H1 (cell line): ENCODE results near the gene QSOX2. TPM values are rescaled to one million over a fixed set of nuclear protein-coding genes. Genes with fewer than 3 reads are reported as not detected.

Experiments used
- CREB1 ChIP-seq: IDR thresholded peaks from 2 replicates; pipeline ENCODE4 v1.6.1; 2012; ENCODE audit warnings: inconsistent platforms
- FOSL1 ChIP-seq: IDR thresholded peaks from 2 replicates; pipeline ENCODE4 v1.6.1; 2011; ENCODE audit warnings: mild to moderate bottlenecking, low read depth, low read length, moderate library complexity; ENCODE audit not compliant: insufficient read depth
- NRF1 ChIP-seq: IDR thresholded peaks from 2 replicates; pipeline ENCODE4 v1.6.1; 2011; ENCODE audit warnings: mild to moderate bottlenecking, low read depth, low read length, improper control_type of control experiment
- RAD21 ChIP-seq, 2 experiments: IDR thresholded peaks in 1 of 2; conservative IDR thresholded peaks in 1 of 2; 2 replicates each; pipeline ENCODE4 v1.6.1; 2011; ENCODE audit warnings: low read depth in 2 of 2, low read length in 2 of 2, improper control_type of control experiment in 1 of 2, inconsistent platforms in 1 of 2, mild to moderate bottlenecking in 1 of 2, moderate library complexity in 1 of 2
- SRF ChIP-seq: IDR thresholded peaks from 2 replicates; pipeline ENCODE4 v1.6.1; 2011; ENCODE audit warnings: mild to moderate bottlenecking, low read depth, low read length, moderate library complexity
- polyA plus RNA-seq, 7 experiments: library from polyadenylated mRNA; depleted of rRNA in 3 of 7; stranded (reverse) in 5 of 7; unstranded in 2 of 7; fragments of >200 nt in 5 of 7; fragments of 200-250 nt in 2 of 7; gene quantifications; 1 replicate in 5 of 7; 2 replicates in 1 of 7; 4 replicates in 1 of 7; pipeline versions ENCODE4 v1.2.1 to v1.2.3, GENCODE V29; 2011 to 2013; ENCODE audit warnings: missing spikeins in 2 of 7, mixed read lengths in 2 of 7
- total RNA-seq: library from RNA; stranded (reverse); fragmentation: NEBNext Ultra II Directional; extraction: Animal tissue kit (Norgen Biotek cat#: 25700); gene quantifications from 2 replicates; pipeline ENCODE4 v1.2.1, GENCODE V29; 2021

The QSOX2 gene
- total and polyA plus RNA-seq, 2 of the 8 experiments (the other 6 are each of a cell fraction or from before 2014, with no cell fraction given), result 18.0 to 28.6 TPM

- TF ChIP-seq CREB1, result no peak
- TF ChIP-seq FOSL1, result no peak
- no peak for TF ChIP-seq NRF1
- no peak for TF ChIP-seq RAD21 (IDR thresholded peaks at IDR 0.05 in 1 of 2, conservative IDR thresholded peaks at IDR 0.05 in 1 of 2; ENCODE audit: low read depth in 2 of 2, low read length in 2 of 2)
- TF ChIP-seq SRF, result no peak
Measured at GRCh38 chr9:136191099-136191959, 54.3 kb downstream of the QSOX2 start (continued).
